Right lobe of liver (tissue), 6 donors: ENCODE results near the gene FADD. TPM values are rescaled to one million over a fixed set of nuclear protein-coding genes. Genes with fewer than 3 reads are reported as not detected.

Experiments
- ATAC-seq, 4 donors: fragments of 200-7000 bp; cut with Tn5 transposase; one replicate each; pipeline ENCODE4 v1.9.1; 2020; ENCODE audit warnings: mild to moderate bottlenecking in 4 of 4, moderate library complexity in 4 of 4
- DNase-seq, 3 donors: peaks; one replicate each; pipeline ENCODE4 v3.0.0-alpha.2; 2020
- H3K27ac ChIP-seq, 3 donors: fragments of 200-600 bp; one replicate each; pipeline ENCODE4 v1.8.0; 2022
- H3K27me3 ChIP-seq, 2 donors: fragments of 200-600 bp; one replicate each; pipeline ENCODE4 v1.8.0; 2022
- H3K36me3 ChIP-seq, 4 donors: fragments of 200-600 bp; sonication (generic) in 1 of 4; one replicate each; pipeline versions ENCODE4 v1.5.1 to v1.8.0; 2017 to 2022; ENCODE audit warnings: control low read depth in 1 of 4
- H3K4me1 ChIP-seq, 4 donors: fragments of 200-600 bp; sonication (generic) in 1 of 4; one replicate each; pipeline versions ENCODE4 v1.5.1 to v1.8.0; 2017 to 2022; ENCODE audit warnings: control low read depth in 1 of 4
- H3K4me3 ChIP-seq, 3 donors: fragments of 200-600 bp; one replicate each; pipeline ENCODE4 v1.8.0; 2022
- H3K9me3 ChIP-seq, 4 donors: fragments of 200-600 bp; sonication (generic) in 1 of 4; one replicate each; pipeline versions ENCODE4 v1.5.1 to v1.8.0; 2017 to 2022; ENCODE audit warnings: control low read depth in 1 of 4
- CTCF ChIP-seq, 4 donors: fragments of 200-600 bp in 3 of 4; fragments of 450-650 bp in 1 of 4; IDR thresholded peaks; one replicate each; pipeline versions ENCODE4 v1.5.1 to v1.8.0; 2016 to 2022; ENCODE audit warnings: antibody characterized with exemption in 4 of 4, mild to moderate bottlenecking in 2 of 4
- POLR2A ChIP-seq: fragments of 450-650 bp; IDR thresholded peaks from one replicate; pipeline ENCODE4 v1.6.1; 2017; ENCODE audit warnings: antibody characterized with exemption, mild to moderate bottlenecking
- WGBS: methylation state at CpG from one replicate; pipeline ENCODE4 v1.1.6; 2018; ENCODE audit warnings: low coverage, low lambda C conversion rate; ENCODE audit not compliant: insufficient coverage; ENCODE audit errors: missing lambda C conversion rate; 5-methylcytosine and 5-hydroxymethylcytosine counted together
- intact Hi-C, 2 donors: fragments of 100-400 bp; cut with DNase I; formaldehyde crosslinking; loops; one replicate each; pipeline versions ENCODE4 v1.11.2 to v1.14.1; 2022
- total RNA-seq, 6 experiments: library from RNA; depleted of rRNA in 2 of 6; stranded (reverse); fragments of >200 nt in 2 of 6; fragmentation: NEBNext Ultra II Directional in 3 of 6; extraction: Animal tissue kit (Norgen Biotek cat#: 25700) in 3 of 6; gene quantifications; one replicate each; pipeline versions ENCODE4 v1.1.0 to v1.2.4, GENCODE V29; 2016 to 2023
- donor health status: DM: no; HTN: yes; CAD: no.
- donor health status: DM: no; HTN: no; CAD: no.
- donor health status: DM: no; HTN: no; CAD: no.
- donor health status: DM: no; HTN: yes; CAD: no.
- donor health status: DM: no; HTN: yes; CAD: no.

Gene FADD
- total RNA-seq, 6 experiments from 2014 or later: 8.8 to 17.5 (median 10.6) TPM

GRCh38 chr11:70233511-70233934 lies 30.4 kb downstream of the FADD start:
- no peak overlapping the region for H3K4me3 ChIP-seq
- WGBS: 76% methylated on average over 5 of the region's 11 CpGs
- no peaks in the 10 kb centered on the region for H3K36me3 ChIP-seq
- H3K9me3 ChIP-seq: no peaks in the 10 kb centered on the region
- no peaks in the 10 kb centered on the region for H3K27me3 ChIP-seq
- no peak overlapping the region for H3K27ac ChIP-seq
- no peaks in the 10 kb centered on the region for H3K4me1 ChIP-seq
- intact Hi-C loops: no loop called here
- ATAC-seq (no peak), DNase-seq (no peak)
- TF ChIP-seq POLR2A: no peak
- no peak for TF ChIP-seq CTCF (IDR thresholded peaks at IDR 0.05)

DNA sequence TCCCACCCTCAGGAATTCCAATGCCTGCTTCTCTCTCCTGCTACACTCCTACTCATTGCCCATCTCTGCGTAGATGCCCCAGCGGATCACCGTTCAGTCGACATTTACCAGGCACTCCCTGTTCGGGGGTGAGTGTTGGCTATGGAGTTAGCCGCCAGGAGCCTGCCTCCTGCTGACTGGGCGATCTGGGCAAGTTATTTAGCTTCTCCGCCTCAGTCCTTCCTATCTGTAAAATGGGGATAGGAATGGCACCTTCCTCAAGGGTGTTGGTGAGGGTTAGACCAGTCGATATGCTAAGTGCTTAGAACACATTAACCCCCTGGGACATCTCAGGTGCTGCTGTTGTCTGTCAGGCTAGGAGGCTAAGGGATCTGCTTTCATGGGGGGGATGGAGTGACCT lies 30.9 kb downstream of the FADD start:
- DNase-seq (no peak), ATAC-seq (no peak)
- Histone ChIP-seq H3K36me3 (no peaks in the 10 kb centered on the region), H3K4me1 (no peaks in the 10 kb centered on the region), H3K4me3 (no peak overlapping the region), H3K9me3 (no peaks in the 10 kb centered on the region), H3K27ac (no peak overlapping the region), H3K27me3 (no peaks in the 10 kb centered on the region)
- TF ChIP-seq CTCF (IDR thresholded peaks at IDR 0.05) (no peak), POLR2A (no peak)
- intact Hi-C loops: no loop called here
- 98% methylated on average over 9 of the region's 9 CpGs for whole genome bisulfite sequencing

DNA sequence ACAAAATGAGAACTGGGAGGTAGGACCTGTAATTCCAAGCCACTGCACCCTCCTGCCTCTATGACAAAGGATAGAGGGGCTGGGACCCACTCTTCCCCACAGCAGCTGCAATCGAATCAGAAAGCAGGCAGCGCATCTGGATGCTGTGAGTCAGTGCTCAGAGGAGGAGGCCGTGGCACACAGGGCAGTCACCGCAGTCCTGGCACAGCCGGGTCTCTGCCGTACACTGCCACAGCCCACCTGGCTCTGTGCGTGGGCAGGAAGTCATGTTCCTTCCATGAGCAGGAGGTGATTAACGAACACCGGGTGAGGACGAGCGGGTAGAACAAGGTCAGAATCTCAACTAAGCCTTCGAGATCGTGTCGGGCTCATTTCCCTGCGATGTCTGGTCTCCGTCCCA lies 37.2 kb downstream of the FADD start:
- Histone ChIP-seq H3K9me3 (no peaks in the 10 kb centered on the region), H3K27ac (no peak overlapping the region)
- WGBS: 41% methylated on average over 6 of the region's 16 CpGs

GRCh38 chr11:70241709-70242108 lies 38.6 kb downstream of the FADD start:
- Histone ChIP-seq H3K9me3 (no peaks in the 10 kb centered on the region), H3K4me1 (no peaks in the 10 kb centered on the region), H3K27me3 (no peaks in the 10 kb centered on the region), H3K4me3 (no peak overlapping the region), H3K36me3 (no peaks in the 10 kb centered on the region), H3K27ac (no peak overlapping the region)
- WGBS: 84% methylated on average over 3 of the region's 3 CpGs
- no peak for ATAC-seq
- intact Hi-C loops: no loop called here
- TF ChIP-seq POLR2A (no peak), CTCF (IDR thresholded peaks at IDR 0.05) (no peak)
- DNase-seq: no peak

More for the DNA sequence above, 37.2 kb downstream of the FADD start:
- Histone ChIP-seq H3K4me1 (no peaks in the 10 kb centered on the region), H3K27me3 (no peaks in the 10 kb centered on the region), H3K36me3 (no peaks in the 10 kb centered on the region), H3K4me3 (no peak overlapping the region)
- TF ChIP-seq CTCF (IDR thresholded peaks at IDR 0.05) (no peak), POLR2A (no peak)
- no peak for DNase-seq
- ATAC-seq: no peak
- intact Hi-C loops: no loop called here

DNA sequence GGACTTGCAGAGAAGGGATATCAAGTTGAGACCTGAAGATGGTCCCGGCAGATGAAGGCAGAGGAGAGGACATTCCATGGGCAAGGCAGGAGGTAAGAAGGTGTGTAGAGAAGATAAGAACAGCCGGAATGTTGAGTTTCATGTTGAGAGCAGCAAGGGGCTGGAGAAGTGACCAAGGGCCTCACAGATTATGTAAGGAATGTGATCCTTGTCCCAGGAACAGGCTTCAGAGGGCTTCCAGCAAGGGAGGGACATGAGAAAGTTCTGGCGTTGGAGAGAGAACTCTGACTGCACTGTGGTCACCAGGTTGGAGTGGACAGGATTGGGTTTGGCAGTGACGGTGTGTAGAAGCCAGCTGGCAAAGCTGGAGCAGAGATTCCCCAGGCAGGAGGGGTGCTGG lies 39.8 kb downstream of the FADD start:
- H3K4me1 ChIP-seq: no peaks in the 10 kb centered on the region
- 60% methylated on average over 4 of the region's 4 CpGs for WGBS
- no peaks in the 10 kb centered on the region for H3K36me3 ChIP-seq
- no peak overlapping the region for H3K27ac ChIP-seq
- H3K4me3 ChIP-seq: no peak overlapping the region
- H3K27me3 ChIP-seq: no peaks in the 10 kb centered on the region
- ATAC-seq (no peak), DNase-seq (no peak)
- intact Hi-C loops: no loop called here
- no peak for TF ChIP-seq CTCF (IDR thresholded peaks at IDR 0.05)
- no peak for TF ChIP-seq POLR2A
- H3K9me3 ChIP-seq: no peaks in the 10 kb centered on the region
